Smooth muscle cell (in vitro differentiated cells): ENCODE results near the gene SRCAP. TPM values are rescaled to one million over a fixed set of nuclear protein-coding genes. Genes with fewer than 3 reads are reported as not detected.

Experiments
- DNase-seq: peaks from one replicate; lab custom pipeline; 2025; ENCODE audit not compliant: unreplicated experiment; lab: John Stamatoyannopoulos, UW
- H2AFZ ChIP-seq: fragments of 200-600 bp; sonication (generic); 2 replicates; pipeline ENCODE4 v1.6.0; 2016; ENCODE audit warnings: antibody characterized with exemption, low read depth, mild to moderate bottlenecking
- H3F3A ChIP-seq: fragments of 200-600 bp; sonication (generic); 2 replicates; pipeline ENCODE4 v1.6.0; 2017; ENCODE audit warnings: antibody characterized with exemption, low read depth
- H3K27ac ChIP-seq: fragments of 200-600 bp; sonication (generic); 2 replicates; pipeline ENCODE4 v1.5.1; 2016; ENCODE audit warnings: low read depth, mild to moderate bottlenecking
- H3K27me3 ChIP-seq: fragments of 200-600 bp; sonication (generic); 2 replicates; pipeline ENCODE4 v1.6.1; 2016; ENCODE audit warnings: low read depth, mild to moderate bottlenecking
- H3K36me3 ChIP-seq: fragments of 200-600 bp; sonication (generic); 2 replicates; pipeline ENCODE4 v1.5.1; 2016; ENCODE audit warnings: low read depth
- H3K4me1 ChIP-seq: fragments of 200-600 bp; sonication (generic); 2 replicates; pipeline ENCODE4 v1.5.1; 2016; ENCODE audit warnings: low read depth
- H3K4me2 ChIP-seq: fragments of 200-600 bp; sonication (generic); 2 replicates; pipeline ENCODE4 v1.6.0; 2016; ENCODE audit warnings: mild to moderate bottlenecking
- H3K4me3 ChIP-seq: fragments of 200-600 bp; sonication (generic); 2 replicates; pipeline ENCODE4 v1.5.1; 2016; ENCODE audit warnings: mild to moderate bottlenecking
- H3K79me2 ChIP-seq: fragments of 200-600 bp; sonication (generic); 2 replicates; pipeline ENCODE4 v1.6.0; 2016; ENCODE audit warnings: low read depth, mild to moderate bottlenecking
- H3K9ac ChIP-seq: fragments of 200-600 bp; sonication (generic); 2 replicates; pipeline ENCODE4 v1.6.0; 2016; ENCODE audit warnings: low read depth
- H3K9me3 ChIP-seq: fragments of 200-600 bp; sonication (generic); replicated peaks from 2 replicates; pipeline ENCODE4 v1.5.1; 2016; ENCODE audit warnings: low read depth
- H4K20me1 ChIP-seq: fragments of 200-600 bp; sonication (generic); 2 replicates; pipeline ENCODE4 v1.6.0; 2016; ENCODE audit warnings: low read depth
- CTCF ChIP-seq: fragments of 200-600 bp; sonication (generic); IDR thresholded peaks from 2 replicates; pipeline ENCODE4 v1.5.1; 2017; ENCODE audit warnings: borderline replicate concordance, mild to moderate bottlenecking, antibody characterized with exemption; ENCODE audit not compliant: insufficient read depth, poor library complexity, severe bottlenecking
- WGBS: methylation state at CpG from one replicate; pipeline ENCODE4 v1.1.7; 2016; ENCODE audit warnings: low lambda C conversion rate; 5-methylcytosine and 5-hydroxymethylcytosine counted together
- polyA plus RNA-seq: library from polyadenylated mRNA; unstranded; fragments of >200 nt; fragmentation: Nextera tagmentation; extraction: Ambion mirVana; gene quantifications from 2 replicates; pipeline ENCODE4 v1.2.1, GENCODE V29; 2016
- total RNA-seq: library from RNA; depleted of rRNA; stranded (reverse); fragments of >200 nt; gene quantifications from 2 replicates; pipeline ENCODE4 v1.2.3, GENCODE V29; 2014

The SRCAP gene
- total and polyA plus RNA-seq, 2 experiments from 2014 or later: 9.0 to 14.5 TPM

DNA sequence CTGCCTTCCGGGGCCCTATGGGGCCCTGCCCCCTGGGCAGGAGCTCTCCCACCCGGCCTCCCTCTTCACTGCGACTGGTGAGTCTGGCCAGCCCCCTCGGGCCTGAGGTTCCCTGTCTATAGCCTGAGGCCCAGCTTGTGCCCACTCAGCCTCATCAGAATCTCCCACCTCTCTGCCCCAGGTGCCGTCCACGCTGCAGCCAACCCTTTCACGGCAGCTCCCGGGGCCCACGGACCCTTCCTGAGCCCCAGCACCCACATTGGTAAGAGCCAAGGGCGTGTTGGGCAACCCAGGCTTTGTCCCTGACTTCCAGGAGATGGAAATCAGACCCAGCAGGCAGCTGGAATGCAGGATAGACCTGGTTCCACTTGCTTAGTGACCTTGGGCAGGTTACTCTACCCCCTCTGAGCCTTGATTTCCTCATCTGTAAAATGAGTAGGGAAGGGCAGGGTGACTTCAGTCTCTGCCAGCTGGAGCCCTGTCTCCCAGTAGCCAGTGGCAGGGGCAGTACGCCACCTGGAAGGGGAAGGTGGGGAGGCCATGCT is 31.5 kb upstream of the SRCAP start:
- Histone ChIP-seq H3K27me3 (no peaks in the 10 kb centered on the region), H3K4me3 (no peak overlapping the region), H3K79me2 (peaks cover 11% of the 10 kb centered on the region), H4K20me1 (peaks cover 66% of the 10 kb centered on the region), H3F3A (no peaks in the 10 kb centered on the region), H3K4me2 (no peak overlapping the region), H3K4me1 (no peaks in the 10 kb centered on the region), H3K27ac (no peak overlapping the region), H3K36me3 (peaks cover 5% of the 10 kb centered on the region), H2AFZ (no peak overlapping the region), H3K9me3 (no peaks in the 10 kb centered on the region), H3K9ac (no peak overlapping the region)
- TF ChIP-seq CTCF: no peak
- WGBS: 97% methylated on average over 11 of the region's 11 CpGs
- DNase-seq: no peak

GRCh38 chr16:30668393-30668792 is 30.6 kb upstream of the SRCAP start:
- WGBS: 99% methylated on average over 12 of the region's 12 CpGs
- Histone ChIP-seq H4K20me1 (peaks cover 56% of the 10 kb centered on the region), H3K36me3 (peaks cover 2% of the 10 kb centered on the region), H3K4me2 (no peak overlapping the region), H3K27me3 (no peaks in the 10 kb centered on the region), H3K79me2 (peaks cover 1% of the 10 kb centered on the region), H2AFZ (no peak overlapping the region), H3K27ac (no peak overlapping the region), H3F3A (no peaks in the 10 kb centered on the region), H3K9me3 (no peaks in the 10 kb centered on the region), H3K4me1 (no peaks in the 10 kb centered on the region), H3K4me3 (no peak overlapping the region), H3K9ac (no peak overlapping the region)
- TF ChIP-seq CTCF: no peak
- DNase-seq: no peak

DNA sequence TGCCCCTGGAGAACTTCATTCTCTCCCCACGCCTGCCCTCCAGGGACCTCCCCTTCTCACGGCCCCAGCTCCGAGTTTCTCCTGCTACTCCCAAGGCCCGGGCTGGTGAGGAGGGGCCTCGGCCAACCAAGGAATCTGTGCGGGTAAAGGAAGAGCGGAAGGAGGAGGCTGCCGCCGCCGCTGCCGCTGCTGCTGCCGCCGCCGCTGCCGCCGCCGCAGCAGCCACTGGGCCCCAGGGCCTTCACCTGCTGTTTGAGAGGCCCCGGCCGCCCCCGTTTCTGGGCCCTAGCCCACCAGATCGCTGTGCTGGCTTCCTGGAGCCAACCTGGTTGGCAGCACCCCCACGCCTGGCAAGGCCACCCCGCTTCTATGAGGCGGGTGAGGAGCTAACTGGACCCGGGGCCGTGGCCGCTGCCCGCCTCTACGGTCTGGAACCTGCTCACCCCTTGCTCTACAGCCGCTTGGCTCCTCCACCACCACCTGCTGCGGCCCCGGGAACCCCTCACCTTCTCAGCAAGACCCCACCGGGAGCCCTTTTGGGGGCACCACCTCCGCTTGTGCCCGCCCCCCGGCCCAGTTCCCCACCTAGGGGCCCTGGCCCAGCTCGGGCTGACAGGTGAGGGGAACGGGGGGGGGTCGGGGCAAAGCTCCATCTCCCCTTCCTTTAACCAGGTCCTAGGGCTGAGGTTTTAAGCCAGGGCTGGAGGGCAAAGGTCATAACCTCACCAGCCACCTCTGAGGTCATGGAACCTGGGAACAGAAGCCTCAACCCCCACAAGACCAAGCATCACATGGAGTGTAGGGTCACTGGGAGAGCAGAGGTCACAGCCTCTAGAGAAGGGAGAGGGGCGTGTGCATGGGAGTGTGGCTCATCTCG is 29.7 kb upstream of the SRCAP start:
- Histone ChIP-seq H3K9ac (no peak overlapping the region), H3K79me2 (no peaks in the 10 kb centered on the region), H2AFZ (no peak overlapping the region), H4K20me1 (peaks cover 48% of the 10 kb centered on the region), H3F3A (no peaks in the 10 kb centered on the region), H3K36me3 (no peaks in the 10 kb centered on the region), H3K4me3 (no peak overlapping the region), H3K27ac (no peak overlapping the region), H3K27me3 (no peaks in the 10 kb centered on the region), H3K9me3 (no peaks in the 10 kb centered on the region), H3K4me1 (no peaks in the 10 kb centered on the region), H3K4me2 (no peak overlapping the region)
- WGBS: 97% methylated on average over 35 of the region's 41 CpGs
- DNase-seq: no peak
- no peak for TF ChIP-seq CTCF
